ENCODE results near the gene ARPIN.

DNA sequence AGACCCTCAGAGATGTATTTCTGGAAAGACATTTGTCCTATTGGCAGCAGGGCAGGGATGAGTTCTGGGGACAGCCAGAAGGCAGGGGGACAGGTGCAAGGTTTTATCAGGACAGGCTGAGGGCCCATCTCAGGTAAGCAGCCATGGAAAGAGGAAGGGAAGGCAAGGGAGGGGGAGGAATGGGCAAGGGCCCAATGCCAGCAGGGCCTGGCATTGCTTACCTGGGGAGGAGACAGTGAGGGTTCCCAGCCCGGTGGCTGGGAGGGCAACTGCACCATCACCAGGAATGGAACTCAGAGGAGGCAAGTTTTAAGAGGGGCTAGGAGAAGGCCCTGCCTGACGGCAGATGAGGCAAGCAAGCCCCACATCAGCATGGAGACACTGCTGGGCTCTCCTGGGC lies 3.1 kb downstream of the ARPIN start:
- TF ChIP-seq, protein P1, sequence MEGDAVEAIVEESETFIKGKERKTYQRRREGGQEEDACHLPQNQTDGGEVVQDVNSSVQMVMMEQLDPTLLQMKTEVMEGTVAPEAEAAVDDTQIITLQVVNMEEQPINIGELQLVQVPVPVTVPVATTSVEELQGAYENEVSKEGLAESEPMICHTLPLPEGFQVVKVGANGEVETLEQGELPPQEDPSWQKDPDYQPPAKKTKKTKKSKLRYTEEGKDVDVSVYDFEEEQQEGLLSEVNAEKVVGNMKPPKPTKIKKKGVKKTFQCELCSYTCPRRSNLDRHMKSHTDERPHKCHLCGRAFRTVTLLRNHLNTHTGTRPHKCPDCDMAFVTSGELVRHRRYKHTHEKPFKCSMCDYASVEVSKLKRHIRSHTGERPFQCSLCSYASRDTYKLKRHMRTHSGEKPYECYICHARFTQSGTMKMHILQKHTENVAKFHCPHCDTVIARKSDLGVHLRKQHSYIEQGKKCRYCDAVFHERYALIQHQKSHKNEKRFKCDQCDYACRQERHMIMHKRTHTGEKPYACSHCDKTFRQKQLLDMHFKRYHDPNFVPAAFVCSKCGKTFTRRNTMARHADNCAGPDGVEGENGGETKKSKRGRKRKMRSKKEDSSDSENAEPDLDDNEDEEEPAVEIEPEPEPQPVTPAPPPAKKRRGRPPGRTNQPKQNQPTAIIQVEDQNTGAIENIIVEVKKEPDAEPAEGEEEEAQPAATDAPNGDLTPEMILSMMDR (IDR thresholded peaks at IDR 0.05) = no peak
- TF ChIP-seq POLR2A (IDR thresholded peaks at IDR 0.05) = no peak

All from thyroid gland (tissue), 4 donors.